ENCODE results near the gene C19orf81. TPM values are rescaled to one million over a fixed set of nuclear protein-coding genes. Genes with fewer than 3 reads are reported as not detected.

Gene C19orf81
- total and polyA plus RNA-seq, 12 donors: 0.61 to 7.2 (median 3.4) TPM; not detected in 2

Other genes with a start within 250 kb of the C19orf81 start
- gene SPIB, start 230.5 kb upstream of the C19orf81 start, total RNA-seq: under 1 TPM in 2 of 10 donors, not detected in 8; 0.20 to 0.42 TPM
- under 1 TPM in 1 of 2 donors, not detected in 1; 0.10 TPM for gene SPIB, start 230.5 kb upstream of the C19orf81 start, polyA plus RNA-seq
- gene MYBPC2, start 216.6 kb upstream of the C19orf81 start, total RNA-seq: under 1 TPM in 2 of 10 donors, not detected in 8; 0.13 to 0.35 TPM
- under 1 TPM in 1 of 2 donors, not detected in 1; 0.01 TPM for gene MYBPC2, start 216.6 kb upstream of the C19orf81 start, polyA plus RNA-seq
- gene EMC10, start 172.9 kb upstream of the C19orf81 start, total RNA-seq: 100 to 1,000 TPM in 3 of 10 donors, 10 to 100 TPM in 7; 73.6 to 152 (median 88.9) TPM
- 100 to 1,000 TPM in 1 of 2 donors, 10 to 100 TPM in 1; 84.3 to 113 TPM for gene EMC10, start 172.9 kb upstream of the C19orf81 start, polyA plus RNA-seq
- gene GARIN5A, start 172.6 kb upstream of the C19orf81 start, total RNA-seq: 1 to 10 TPM; 1.2 to 4.3 (median 2.0) TPM
- gene GARIN5A, start 172.6 kb upstream of the C19orf81 start, polyA plus RNA-seq: 1 to 10 TPM; 1.5 to 1.8 TPM
- gene JOSD2, start 138.3 kb upstream of the C19orf81 start, total RNA-seq: 10 to 100 TPM; 13.3 to 42.3 (median 25.2) TPM
- 10 to 100 TPM; 64.0 to 69.6 TPM for gene JOSD2, start 138.3 kb upstream of the C19orf81 start, polyA plus RNA-seq
- not detected for gene ASPDH, start 135.5 kb upstream of the C19orf81 start, total RNA-seq
- not detected for gene ASPDH, start 135.5 kb upstream of the C19orf81 start, polyA plus RNA-seq
- gene LRRC4B, start 81.0 kb upstream of the C19orf81 start, total RNA-seq: 1 to 10 TPM in 2 of 10 donors, under 1 TPM in 8; 0.42 to 1.8 (median 0.68) TPM
- 1 to 10 TPM; 1.9 to 3.0 TPM for gene LRRC4B, start 81.0 kb upstream of the C19orf81 start, polyA plus RNA-seq
- gene SYT3, start 9.6 kb upstream of the C19orf81 start, total RNA-seq: under 1 TPM in 3 of 10 donors, not detected in 7; 0.25 to 0.49 (median 0.26) TPM
- under 1 TPM in 1 of 2 donors, not detected in 1; 0.04 TPM for gene SYT3, start 9.6 kb upstream of the C19orf81 start, polyA plus RNA-seq
- gene SHANK1, start 70.4 kb downstream of the C19orf81 start, total RNA-seq: 1 to 10 TPM in 2 of 10 donors, under 1 TPM in 7, not detected in 1; 0.23 to 1.5 (median 0.59) TPM
- under 1 TPM; 0.07 to 0.17 TPM for gene SHANK1, start 70.4 kb downstream of the C19orf81 start, polyA plus RNA-seq
- gene CLEC11A, start 73.9 kb downstream of the C19orf81 start, total RNA-seq: 10 to 100 TPM in 1 of 10 donors, 1 to 10 TPM in 9; 2.3 to 11.9 (median 3.8) TPM
- 10 to 100 TPM in 1 of 2 donors, 1 to 10 TPM in 1; 5.6 to 12.9 TPM for gene CLEC11A, start 73.9 kb downstream of the C19orf81 start, polyA plus RNA-seq
- not detected for gene GPR32, start 121.0 kb downstream of the C19orf81 start, total RNA-seq
- not detected for gene GPR32, start 121.0 kb downstream of the C19orf81 start, polyA plus RNA-seq
- not detected for gene ACP4, start 141.0 kb downstream of the C19orf81 start, total RNA-seq
- not detected for gene ACP4, start 141.0 kb downstream of the C19orf81 start, polyA plus RNA-seq
- under 1 TPM in 6 of 10 donors, not detected in 4; 0.42 to 0.85 (median 0.64) TPM for gene KLK1, start 174.3 kb downstream of the C19orf81 start, total RNA-seq
- under 1 TPM; 0.39 to 0.80 TPM for gene KLK1, start 174.3 kb downstream of the C19orf81 start, polyA plus RNA-seq
- not detected for gene KLK15, start 184.1 kb downstream of the C19orf81 start, total RNA-seq
- gene KLK15, start 184.1 kb downstream of the C19orf81 start, polyA plus RNA-seq: not detected
- not detected for gene KLK3, start 205.5 kb downstream of the C19orf81 start, total RNA-seq
- not detected for gene KLK3, start 205.5 kb downstream of the C19orf81 start, polyA plus RNA-seq
- gene KLK2, start 224.0 kb downstream of the C19orf81 start, total RNA-seq: not detected
- not detected for gene KLK2, start 224.0 kb downstream of the C19orf81 start, polyA plus RNA-seq